SK-N-SH treated with all-trans-retinoic acid at 6 μM for 48 hours (cell line): ENCODE results near the gene VSIG10L.

Source experiments
- ARNTL ChIP-seq: fragments of 450-650 bp; formaldehyde crosslinking; IDR thresholded peaks from 2 replicates; pipeline ENCODE4 v1.5.0; 2020; ENCODE audit warnings: low read depth, mild to moderate bottlenecking, moderate library complexity, borderline replicate concordance
- CSRNP3 ChIP-seq: fragments of 250-450 bp; sonication (Bioruptor Pico); IDR thresholded peaks from 2 replicates; pipeline ENCODE4 v1.5.1; 2021; ENCODE audit warnings: mild to moderate bottlenecking, moderate library complexity
- ISL1 ChIP-seq: fragments of 250-450 bp; sonication (Bioruptor Pico); IDR thresholded peaks from 2 replicates; pipeline ENCODE4 v2.1.2; 2022; ENCODE audit warnings: mild to moderate bottlenecking, moderate library complexity
- ZC3H10 ChIP-seq: fragments of 250-450 bp; sonication (Bioruptor Pico); IDR thresholded peaks from 2 replicates; pipeline ENCODE4 v1.5.1; 2021; ENCODE audit warnings: mild to moderate bottlenecking, moderate library complexity
- ZNF565 ChIP-seq: fragments of 450-650 bp; formaldehyde crosslinking; conservative IDR thresholded peaks from 2 replicates; pipeline ENCODE4 v1.5.0; 2020; ENCODE audit warnings: low read depth, mild to moderate bottlenecking, moderate library complexity

DNA sequence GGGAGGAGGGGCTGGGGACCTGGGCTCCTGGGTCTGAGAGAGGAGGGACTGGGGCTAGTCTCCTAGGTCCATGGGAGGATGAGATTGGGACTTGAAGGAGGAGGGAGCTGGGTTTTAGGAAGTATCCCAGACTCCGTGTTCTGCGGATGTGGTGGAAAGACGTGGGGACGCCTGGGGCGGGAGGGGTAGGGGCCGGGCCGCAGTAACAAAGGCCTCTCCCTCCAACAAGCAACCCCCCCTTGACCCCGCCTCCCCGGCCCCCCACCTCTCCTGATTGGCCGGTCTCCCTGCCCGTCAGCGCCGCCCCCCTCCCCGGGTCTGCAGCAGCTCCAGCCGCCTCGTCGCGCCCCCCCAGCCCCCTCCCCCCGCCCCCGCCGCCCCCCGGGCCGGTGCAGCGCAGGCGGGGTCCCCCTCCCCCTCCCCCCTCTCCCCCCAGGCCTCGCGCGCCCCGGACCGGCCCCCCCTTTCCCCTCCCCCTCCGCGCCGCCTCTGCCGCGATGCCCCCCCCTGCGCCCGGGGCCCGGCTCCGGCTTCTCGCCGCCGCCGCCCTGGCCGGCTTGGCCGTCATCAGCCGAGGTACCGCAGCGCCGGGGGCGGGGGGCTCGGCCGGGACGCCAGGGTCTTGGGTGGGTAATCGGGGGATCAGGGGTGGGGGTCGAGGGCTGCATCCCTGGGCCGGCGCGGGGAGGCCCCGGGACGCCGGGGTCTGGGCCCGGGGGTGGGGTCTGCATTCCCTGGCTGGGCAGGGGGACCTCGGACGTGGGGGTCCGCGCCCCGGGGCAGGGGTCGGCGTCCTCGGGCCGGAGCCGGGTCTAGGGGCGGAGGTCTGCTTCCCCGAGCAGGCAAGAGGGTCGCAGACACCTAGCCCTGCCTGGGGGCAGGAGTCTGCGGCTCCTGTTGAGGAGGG, 30.3 kb downstream of the VSIG10L start, which contains the start of gene IGLON5:
- no peak for TF ChIP-seq ARNTL (CRISPR knock-in tag)
- no peak for TF ChIP-seq ISL1 (CRISPR knock-in tag)
- TF ChIP-seq CSRNP3 (CRISPR knock-in tag) = no peak
- no peak for TF ChIP-seq ZC3H10 (CRISPR knock-in tag)
- no peak for TF ChIP-seq ZNF565 (CRISPR knock-in tag)
